Osteoblast (primary cell): ENCODE results near the gene TAF9. TPM values are rescaled to one million over a fixed set of nuclear protein-coding genes. Genes with fewer than 3 reads are reported as not detected.

ENCODE experiments used
- DNase-seq: peaks from one replicate; pipeline ENCODE4 v3.0.0; 2011; ENCODE audit warnings: low spot score, mixed read lengths; ENCODE audit not compliant: insufficient read length; ENCODE audit errors: missing footprints
- H2AFZ ChIP-seq: 2 replicates; pipeline ENCODE4 v1.6.0; 2011; ENCODE audit warnings: mild to moderate bottlenecking, low read length
- H3K27ac ChIP-seq: 2 replicates; pipeline ENCODE4 v1.5.1; 2011; ENCODE audit warnings: mild to moderate bottlenecking, low read depth, low read length, moderate library complexity
- H3K27me3 ChIP-seq: 2 replicates; pipeline ENCODE4 v1.6.0; 2012; ENCODE audit warnings: mild to moderate bottlenecking, control low read depth, inconsistent platforms, low read length, moderate library complexity; ENCODE audit not compliant: insufficient read depth
- H3K36me3 ChIP-seq: 2 replicates; pipeline ENCODE4 v1.5.1; 2011; ENCODE audit warnings: mild to moderate bottlenecking, low read length, control low read depth, moderate library complexity; ENCODE audit not compliant: insufficient read depth
- H3K4me1 ChIP-seq: 2 replicates; pipeline ENCODE4 v1.5.1; 2011; ENCODE audit warnings: mild to moderate bottlenecking, low read length, control low read depth, moderate library complexity; ENCODE audit not compliant: insufficient read depth
- H3K4me2 ChIP-seq: 2 replicates; pipeline ENCODE4 v1.6.0; 2011; ENCODE audit warnings: mild to moderate bottlenecking, low read length; ENCODE audit not compliant: insufficient read depth
- H3K4me3 ChIP-seq: fragments of 200-600 bp; sonication (generic); 3 replicates; pipeline ENCODE4 v1.5.1; 2012; ENCODE audit warnings: mild to moderate bottlenecking, low read length, inconsistent platforms; ENCODE audit not compliant: insufficient read depth
- H3K79me2 ChIP-seq: 2 replicates; pipeline ENCODE4 v1.6.0; 2012; ENCODE audit warnings: mild to moderate bottlenecking, low read length, control low read depth, inconsistent platforms; ENCODE audit not compliant: insufficient read depth
- H3K9me3 ChIP-seq: 2 replicates; pipeline ENCODE4 v1.5.1; 2011; ENCODE audit warnings: low read depth, low read length, control low read depth
- H4K20me1 ChIP-seq: 2 replicates; pipeline ENCODE4 v1.6.0; 2012; ENCODE audit warnings: mild to moderate bottlenecking, low read length, control low read depth; ENCODE audit not compliant: insufficient read depth
- CTCF ChIP-seq: IDR thresholded peaks from 2 replicates; pipeline ENCODE4 v1.5.1; 2011; ENCODE audit warnings: mild to moderate bottlenecking, low read depth, low read length, moderate library complexity; ENCODE audit errors: extremely low read depth
- total RNA-seq: library from RNA; depleted of rRNA; stranded (reverse); fragments of >200 nt; gene quantifications from 2 replicates; pipeline ENCODE4 v1.2.3, GENCODE V29; 2012

The TAF9 gene
- total RNA-seq, 1 donor: 84.7 TPM

GRCh38 chr5:69367697-69368279, 1.5 kb downstream of the TAF9 start:
- H3K4me1 ChIP-seq: peaks cover 21% of the 10 kb centered on the region
- H3K36me3 ChIP-seq: peaks cover 25% of the 10 kb centered on the region
- no peak overlapping the region for H2AFZ ChIP-seq
- H3K4me2 ChIP-seq: peak overlapping the region; percentile 96
- H3K4me3 ChIP-seq: peak overlapping the region; percentile 95
- TF ChIP-seq CTCF: no peak
- peak overlapping the region; percentile 98 for H3K27ac ChIP-seq
- no peaks in the 10 kb centered on the region for H3K27me3 ChIP-seq
- peaks cover 17% of the 10 kb centered on the region for H4K20me1 ChIP-seq
- H3K9me3 ChIP-seq: no peaks in the 10 kb centered on the region
- DNase-seq: no peak
- H3K79me2 ChIP-seq: peaks cover 91% of the 10 kb centered on the region

GRCh38 chr5:69364850-69365249, 4.5 kb downstream of the TAF9 start:
- no peak for TF ChIP-seq CTCF
- Histone ChIP-seq H3K9me3 (no peaks in the 10 kb centered on the region), H3K4me2 (no peak overlapping the region), H3K27ac (no peak overlapping the region), H4K20me1 (peaks cover 17% of the 10 kb centered on the region), H2AFZ (no peak overlapping the region), H3K4me3 (no peak overlapping the region), H3K27me3 (no peaks in the 10 kb centered on the region), H3K4me1 (peaks cover 8% of the 10 kb centered on the region), H3K36me3 (peaks cover 31% of the 10 kb centered on the region), H3K79me2 (peaks cover 92% of the 10 kb centered on the region)
- DNase-seq: no peak

- Histone ChIP-seq H4K20me1 (peaks cover 17% of the 10 kb centered on the region), H3K4me1 (peaks cover 8% of the 10 kb centered on the region), H3K79me2 (peaks cover 92% of the 10 kb centered on the region), H2AFZ (no peak overlapping the region), H3K27me3 (no peaks in the 10 kb centered on the region), H3K9me3 (no peaks in the 10 kb centered on the region), H3K36me3 (peaks cover 31% of the 10 kb centered on the region), H3K4me3 (no peak overlapping the region), H3K27ac (no peak overlapping the region), H3K4me2 (no peak overlapping the region)
- peak; percentile 35 for DNase-seq
- TF ChIP-seq CTCF: peak; percentile 49
These were observed 4.9 kb downstream of the TAF9 start for GRCh38 chr5:69364414-69364813.

GRCh38 chr5:69360442-69360841, 8.9 kb downstream of the TAF9 start:
- no peak for TF ChIP-seq CTCF

More at GRCh38 chr5:69360442-69360841, 8.9 kb downstream of the TAF9 start:
- Histone ChIP-seq H3K4me3 (no peak overlapping the region), H3K27ac (no peak overlapping the region), H3K9me3 (no peaks in the 10 kb centered on the region), H3K4me2 (no peak overlapping the region), H3K36me3 (peaks cover 20% of the 10 kb centered on the region), H3K4me1 (no peaks in the 10 kb centered on the region), H3K79me2 (peaks cover 77% of the 10 kb centered on the region), H2AFZ (no peak overlapping the region), H3K27me3 (no peaks in the 10 kb centered on the region), H4K20me1 (peaks cover 2% of the 10 kb centered on the region)
- DNase-seq: no peak
